ENCODE data around the gene STK33.
A peak's percentile ranks its signal among the peaks of the same experiment; 100 is the strongest.

Gene STK33

DNA sequence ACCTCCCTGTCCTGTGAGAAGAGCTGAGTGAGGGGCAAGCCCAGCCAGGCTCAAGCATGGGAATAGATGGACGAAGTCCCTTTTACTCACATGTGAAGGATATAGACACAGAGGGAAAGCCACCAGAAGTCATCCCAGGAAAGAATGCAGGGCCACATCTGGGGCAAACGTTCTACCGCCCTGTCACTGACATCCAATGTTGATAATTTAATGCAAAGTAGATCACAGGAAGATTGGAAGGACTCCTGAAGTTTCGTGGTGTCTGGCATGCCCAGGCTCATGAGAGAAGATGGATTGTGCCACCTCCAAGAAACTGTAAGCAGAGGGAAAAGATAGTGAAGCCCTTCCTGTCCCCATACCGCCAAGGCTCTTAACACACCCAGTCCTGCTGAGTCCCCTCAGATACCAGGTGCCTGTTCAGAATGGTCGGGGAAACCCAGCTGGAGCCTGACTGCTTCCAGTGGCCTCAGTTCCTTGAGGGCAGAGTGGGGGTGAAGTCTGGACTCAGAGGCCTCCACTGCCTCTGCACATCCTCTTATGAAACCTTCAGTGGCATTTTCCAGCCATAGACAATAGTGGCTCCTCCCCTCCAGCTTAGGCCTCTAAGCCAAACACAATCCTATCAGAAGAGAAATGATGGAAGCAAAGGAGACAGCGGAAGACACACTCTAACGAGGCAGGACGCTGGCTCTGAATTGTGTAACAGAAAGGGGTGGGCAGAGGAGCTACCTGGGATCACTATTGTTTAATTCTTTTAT lies 7.5 kb upstream of the STK33 start:
- no peak for DNase-seq

DNA sequence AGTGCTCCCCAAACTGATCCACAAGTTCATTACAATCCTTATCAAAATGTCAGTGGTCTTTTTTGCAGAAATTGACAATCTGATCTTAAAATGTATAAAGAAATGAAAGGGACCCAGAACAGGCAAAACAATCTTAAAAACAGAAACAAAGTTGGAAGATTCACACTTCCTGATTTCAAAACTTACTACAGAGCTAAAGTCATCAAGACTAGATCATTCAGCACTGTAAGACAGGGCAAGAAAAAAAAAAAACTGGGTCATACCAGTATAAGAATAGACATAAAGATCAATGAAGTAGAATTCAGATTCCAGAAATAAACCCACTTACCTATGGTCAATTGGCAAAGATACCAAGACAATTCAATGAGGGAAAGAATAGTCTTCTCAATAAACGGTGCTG lies 4.5 kb upstream of the STK33 start:
- no peak for DNase-seq

DNA sequence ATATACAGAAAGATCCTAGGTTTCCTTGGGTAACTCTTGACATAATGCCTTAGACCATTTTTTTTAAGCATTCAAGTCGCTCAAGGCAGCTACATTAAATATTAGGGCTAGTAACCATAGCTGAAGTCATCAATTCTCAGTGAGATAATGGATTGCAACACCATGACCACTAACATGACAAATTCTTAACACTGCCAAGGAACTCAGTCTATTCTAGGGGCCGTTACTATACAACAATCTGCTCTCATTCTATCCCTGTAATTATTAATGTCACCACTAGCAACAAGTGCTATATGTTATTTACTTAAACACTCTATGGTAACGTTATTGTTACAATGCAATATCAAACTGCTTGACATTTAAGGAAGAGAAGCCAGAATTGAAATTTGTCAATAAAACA lies 3.2 kb upstream of the STK33 start:
- no peak for DNase-seq

DNA sequence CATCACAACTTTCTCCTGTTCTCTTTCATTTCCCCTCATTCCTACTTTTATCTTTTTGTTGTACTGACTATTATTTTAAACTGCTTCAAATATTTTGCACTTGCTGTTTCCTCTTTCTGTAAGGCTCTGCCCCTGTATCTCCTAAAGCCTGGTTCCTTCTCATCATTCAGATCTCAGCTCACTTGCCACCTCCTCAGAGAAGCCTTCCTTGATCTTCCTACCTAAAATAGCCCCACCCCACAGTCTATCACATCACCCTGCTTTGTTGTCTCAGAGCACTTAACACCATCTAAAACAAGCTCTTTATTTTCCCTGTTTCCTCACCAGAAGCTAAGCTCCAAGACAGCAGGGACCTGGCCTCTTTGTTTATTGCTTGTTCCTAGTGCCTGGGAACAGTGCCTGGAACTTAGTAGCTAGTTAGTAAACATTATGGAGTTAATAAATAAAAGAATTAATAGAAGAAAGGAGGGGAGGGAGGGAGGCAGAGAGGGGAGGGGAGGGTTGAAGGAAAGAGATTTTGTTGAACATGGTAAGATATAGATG lies 2.5 kb upstream of the STK33 start:
- no peak for DNase-seq

DNA sequence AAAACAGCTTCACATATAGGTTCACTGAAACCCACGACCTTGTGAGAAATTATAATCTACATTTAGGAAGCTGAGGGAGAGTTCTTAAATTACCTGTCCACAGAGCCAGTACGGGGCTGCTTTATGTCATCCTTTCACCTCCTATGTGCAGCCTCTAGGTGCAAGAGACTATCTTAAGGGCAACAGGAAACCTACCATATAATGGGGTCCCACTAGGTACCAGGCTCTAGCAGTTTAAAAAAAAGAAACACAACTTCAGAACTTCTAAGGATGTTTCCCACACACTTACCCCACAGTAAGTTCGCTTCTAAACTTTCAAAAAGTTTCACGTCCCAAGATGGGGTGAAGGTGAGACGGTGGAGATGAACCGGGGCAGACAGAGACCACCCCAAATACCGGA lies 573 bp downstream of the STK33 start:
- DNase-seq, result no peak

DNA sequence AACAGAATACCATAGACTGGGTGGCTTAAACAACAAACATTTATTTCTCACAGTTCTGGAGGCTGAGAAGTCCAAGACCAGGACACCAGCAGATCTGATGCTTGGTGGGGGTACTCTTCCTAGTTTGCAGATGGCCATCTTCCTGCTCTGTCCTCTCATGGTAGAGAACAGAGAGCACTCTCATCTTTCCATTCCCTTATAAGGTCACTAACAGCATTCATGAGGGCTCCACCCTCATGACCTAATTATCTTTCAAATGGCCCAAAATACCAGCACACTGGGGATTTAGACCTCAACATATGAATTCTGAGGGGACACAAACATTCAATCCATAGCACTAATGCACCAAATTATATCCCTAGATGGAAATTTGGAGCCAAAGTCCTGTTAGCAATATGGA lies 6.1 kb downstream of the STK33 start:
- no peak for DNase-seq

DNA sequence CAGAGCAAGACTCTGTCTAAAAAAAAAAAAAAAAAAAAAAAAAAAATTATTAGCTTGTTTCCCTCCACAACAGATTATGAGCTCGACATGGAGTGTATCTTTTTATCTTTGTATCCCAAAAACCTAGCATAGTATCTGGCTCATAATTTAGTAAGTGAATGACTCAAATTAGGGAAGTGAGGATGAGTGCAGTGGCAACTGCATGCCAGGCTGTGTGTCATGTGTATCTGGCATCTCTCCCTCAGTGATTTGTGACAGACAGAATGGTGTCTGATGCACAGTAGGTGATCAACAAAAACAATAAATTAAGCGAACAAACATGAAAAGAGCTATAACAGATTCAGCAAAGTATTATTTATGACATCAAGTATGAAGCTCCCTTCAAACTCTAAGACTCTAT lies 7.2 kb downstream of the STK33 start:
- DNase-seq, result no peak

DNA sequence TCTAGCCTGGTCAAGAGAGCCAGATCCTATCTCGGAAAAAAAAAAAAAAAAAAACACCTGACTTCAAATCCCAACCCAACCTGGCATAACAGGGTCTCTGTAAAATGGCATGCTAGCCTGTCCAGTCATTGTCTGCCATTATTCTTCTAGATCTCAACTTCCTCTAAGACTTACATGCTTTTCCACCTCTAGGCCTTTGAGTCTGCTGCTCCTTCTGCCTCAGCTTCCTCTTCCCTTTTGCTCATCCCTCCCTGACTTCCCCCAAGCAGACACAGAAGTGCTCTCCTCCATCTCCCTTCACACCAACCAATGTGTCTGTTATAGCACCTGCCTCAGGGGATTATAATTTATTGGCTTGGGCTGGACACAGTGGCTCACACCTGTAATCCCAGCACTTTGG lies 7.8 kb downstream of the STK33 start:
- no peak for DNase-seq

DNA sequence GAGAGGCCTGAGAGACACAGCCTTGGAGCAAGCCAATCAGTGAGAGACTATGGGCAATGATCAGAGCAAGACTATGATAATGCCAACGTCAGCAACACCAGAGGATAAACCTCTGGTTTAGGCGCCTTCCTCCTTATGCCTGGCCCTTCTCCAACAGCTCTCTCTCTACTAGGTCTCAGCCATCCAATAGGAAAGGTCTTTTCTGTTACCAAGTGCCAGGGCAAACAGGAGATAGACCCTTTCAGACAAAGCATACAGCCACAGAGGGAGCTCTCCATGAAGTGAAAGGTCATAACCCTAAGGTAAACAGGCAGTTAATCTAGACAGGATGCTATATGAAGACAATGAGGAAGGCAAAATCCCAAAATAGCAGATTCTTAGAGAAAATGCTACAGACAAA lies 9.5 kb downstream of the STK33 start:
- no peak for DNase-seq

DNA sequence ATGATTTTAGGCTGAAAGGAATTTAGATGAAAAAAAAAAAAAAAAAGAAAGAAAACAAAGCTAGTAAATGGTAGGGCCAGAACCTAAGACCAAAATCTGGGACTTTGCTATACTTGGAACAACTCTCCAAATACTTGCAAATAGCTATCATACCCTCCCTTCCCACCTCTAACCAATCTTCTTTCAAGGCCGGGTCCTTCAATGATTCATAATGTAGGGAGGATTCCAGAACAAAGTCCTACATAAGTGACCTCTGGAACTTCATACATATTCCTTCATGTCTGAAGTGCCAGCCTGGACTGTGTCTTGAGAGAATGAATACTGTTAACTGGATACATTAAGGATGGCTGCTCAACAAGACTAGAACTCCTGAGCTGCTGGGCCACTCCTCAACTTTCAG lies 9.9 kb downstream of the STK33 start:
- no peak for DNase-seq

DNA sequence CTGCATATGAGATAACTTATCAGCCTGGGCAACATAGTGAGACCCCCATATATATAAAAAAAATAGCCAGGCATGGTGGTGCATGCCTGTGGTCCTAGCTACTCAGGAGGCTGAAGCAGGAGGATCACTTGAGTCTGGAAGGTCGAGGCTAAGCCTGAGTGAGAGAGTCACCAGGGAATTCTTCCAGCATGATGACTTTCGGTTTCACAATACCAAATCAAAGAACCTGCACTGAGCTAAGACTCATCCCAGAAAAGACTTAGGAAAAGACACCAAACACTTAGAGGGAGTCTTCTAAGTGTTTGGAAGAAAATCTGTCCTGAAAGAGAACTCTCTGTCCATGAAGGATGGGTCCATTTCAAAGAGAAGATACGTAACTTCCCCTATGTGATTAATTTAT lies 12.7 kb downstream of the STK33 start:
- DNase-seq, result no peak

DNA sequence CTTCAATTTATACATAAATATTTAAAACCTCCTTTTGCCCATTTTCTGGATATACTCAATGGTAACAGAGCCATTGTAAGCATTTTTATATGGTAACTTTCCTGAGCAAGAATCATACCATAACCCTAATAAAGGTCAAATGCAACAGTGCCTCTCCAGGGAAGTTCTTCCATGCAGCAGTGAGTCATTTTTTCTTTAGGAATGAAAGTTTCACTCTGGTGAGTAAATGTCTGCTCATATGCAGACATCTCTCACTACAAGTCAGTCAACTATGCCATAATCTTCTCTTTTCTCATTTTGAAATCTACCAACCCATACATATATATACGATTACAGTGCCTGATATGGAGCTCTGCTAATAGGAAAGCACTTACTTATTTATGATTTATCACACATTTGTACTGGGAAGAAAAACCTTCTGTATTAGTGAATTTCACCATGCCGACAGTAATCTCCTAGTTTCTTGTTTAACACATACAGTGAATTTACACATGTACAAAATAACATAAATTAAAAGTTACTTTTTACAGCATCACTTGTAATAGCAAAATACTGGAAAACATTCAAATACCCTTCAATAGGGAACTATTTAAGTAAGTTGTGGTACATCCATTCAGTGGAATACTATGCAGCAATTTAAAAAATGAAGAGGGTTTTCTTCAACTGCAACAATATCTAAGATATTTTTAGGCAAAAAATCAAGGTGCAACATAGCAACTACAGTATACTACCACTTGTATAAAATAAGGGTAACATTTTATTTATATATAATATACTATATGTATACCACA lies 16.0 kb downstream of the STK33 start:
- no peak for DNase-seq

DNA sequence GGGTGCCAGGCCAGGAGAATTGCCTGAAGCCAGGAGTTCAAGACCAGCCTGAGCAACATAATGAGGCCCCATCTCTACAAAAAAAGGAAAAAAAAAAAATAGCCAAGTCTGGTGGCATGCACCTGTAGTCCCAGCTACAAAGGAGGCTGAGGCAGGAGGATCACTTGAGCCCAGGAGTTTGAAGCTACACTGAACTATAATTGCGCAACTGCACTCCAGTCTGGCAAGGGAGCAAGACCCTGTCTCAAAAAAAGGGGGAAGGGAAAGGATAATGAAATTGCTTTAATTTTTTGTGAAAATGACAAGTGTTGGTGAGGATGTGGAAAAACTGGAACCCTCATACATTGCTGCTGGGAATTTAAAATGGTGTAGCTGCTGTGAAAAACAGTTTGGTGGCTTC lies 19.2 kb downstream of the STK33 start:
- no peak for DNase-seq

DNA sequence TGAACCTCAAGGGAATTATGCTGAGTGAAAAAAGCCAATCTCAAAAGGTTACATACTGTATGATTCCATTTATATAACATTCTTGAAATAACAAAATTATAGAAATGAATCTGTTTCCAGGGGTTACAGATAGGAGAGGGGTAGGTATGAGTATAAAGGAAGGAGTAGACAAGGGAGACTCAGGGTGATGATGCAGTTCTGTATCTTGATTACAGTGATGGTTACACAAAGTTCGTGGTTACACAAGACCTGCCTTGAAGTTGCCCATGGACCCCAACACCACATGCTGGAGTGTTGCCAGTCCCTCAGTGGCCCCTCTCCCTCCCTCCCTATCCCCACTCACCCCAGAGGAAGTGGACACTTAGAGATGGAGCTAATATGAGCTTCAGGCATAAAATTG lies 20.3 kb downstream of the STK33 start:
- DNase-seq, result no peak

DNA sequence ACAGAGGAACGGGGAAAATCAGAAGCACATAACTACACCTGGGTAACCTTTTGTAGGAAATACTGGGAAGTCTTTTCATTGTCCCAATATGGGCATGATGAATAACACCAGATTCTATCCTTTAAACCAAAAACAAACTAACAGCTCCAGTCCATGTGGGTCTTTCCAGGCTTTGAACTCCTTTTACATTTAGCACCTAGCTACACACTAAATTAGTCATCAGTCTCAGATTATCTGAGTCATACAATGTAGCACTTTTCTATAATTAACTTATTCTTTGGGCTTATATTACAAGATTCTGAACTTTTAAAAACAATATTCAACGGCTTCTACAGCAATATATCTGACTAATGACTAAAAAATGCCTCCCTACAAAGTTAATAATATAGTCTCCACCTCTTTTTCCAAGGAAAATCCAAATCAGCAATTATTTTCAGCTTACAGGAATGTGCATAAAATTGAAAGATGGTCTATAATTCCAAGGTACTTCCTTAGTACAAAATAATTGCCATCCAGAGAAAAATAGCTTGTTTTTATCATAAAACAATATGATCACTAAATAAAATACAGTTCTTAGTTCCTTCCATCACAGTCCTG lies 26.3 kb downstream of the STK33 start:
- DNase-seq, result no peak

DNA sequence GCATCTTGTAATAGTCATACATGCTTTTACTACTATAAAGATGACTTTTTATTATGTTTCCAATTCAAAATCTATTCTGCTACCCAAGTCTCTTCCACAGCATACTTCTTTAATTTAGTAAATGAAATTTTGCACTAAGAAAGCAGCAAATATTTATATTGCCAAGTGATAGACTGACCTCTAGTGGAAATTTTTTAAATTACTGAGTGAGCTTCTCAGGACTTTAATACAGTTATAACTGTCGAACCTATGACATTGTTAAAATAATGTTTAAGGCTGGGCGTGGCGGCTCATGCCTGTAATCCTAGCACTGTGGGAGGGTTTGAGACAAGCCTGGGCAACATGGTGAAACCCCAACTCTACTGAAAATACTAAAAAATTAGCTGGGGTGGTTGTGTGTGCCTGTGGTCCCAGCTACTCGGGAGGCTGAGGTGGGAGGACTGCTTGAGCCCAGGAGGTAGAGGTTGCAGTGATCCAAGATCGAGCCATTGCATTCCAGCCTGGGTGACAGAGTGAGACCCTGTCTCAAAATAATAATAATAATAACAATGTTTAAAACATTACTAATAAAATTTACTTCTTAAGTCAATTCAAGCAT lies 27.3 kb downstream of the STK33 start:
- DNase-seq, result peak; percentile 37

DNA sequence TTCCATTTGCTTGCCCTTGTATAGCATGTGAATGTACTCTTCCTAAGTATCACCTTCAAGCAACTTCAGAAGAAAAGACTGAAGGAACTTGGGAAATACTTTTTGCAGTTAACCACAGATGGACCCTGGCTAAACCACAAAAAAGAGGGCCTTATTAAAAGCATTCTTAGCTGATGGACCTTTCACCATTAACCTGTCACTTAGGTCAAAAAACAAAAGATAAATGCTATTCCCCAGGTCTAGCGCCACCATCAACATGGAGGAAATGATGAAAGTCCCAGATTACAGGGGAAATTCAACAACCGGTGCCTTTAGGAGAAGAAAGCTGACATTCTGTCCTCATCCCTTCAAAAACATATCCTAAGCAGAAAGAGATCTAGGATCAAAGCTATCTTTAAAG lies 29.5 kb downstream of the STK33 start:
- no peak for DNase-seq

DNA sequence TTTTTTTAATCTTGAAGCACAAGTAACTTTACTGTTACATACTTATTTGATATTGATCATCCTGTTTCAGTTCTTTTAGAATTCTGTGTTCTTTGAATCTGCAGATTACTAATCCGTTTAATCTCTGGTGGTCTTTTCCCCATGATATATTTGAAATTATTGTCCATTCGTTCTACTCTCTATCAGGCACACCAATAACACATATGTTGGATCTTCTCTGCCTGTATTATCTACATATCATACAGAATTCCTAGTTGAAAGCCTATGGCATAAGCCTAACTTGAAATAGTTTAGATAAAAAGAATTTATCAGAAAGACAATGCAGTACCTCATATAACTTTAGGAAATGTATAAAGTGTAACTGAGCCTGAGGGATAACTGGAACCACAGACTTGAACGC lies 32.6 kb downstream of the STK33 start:
- DNase-seq, result no peak

DNA sequence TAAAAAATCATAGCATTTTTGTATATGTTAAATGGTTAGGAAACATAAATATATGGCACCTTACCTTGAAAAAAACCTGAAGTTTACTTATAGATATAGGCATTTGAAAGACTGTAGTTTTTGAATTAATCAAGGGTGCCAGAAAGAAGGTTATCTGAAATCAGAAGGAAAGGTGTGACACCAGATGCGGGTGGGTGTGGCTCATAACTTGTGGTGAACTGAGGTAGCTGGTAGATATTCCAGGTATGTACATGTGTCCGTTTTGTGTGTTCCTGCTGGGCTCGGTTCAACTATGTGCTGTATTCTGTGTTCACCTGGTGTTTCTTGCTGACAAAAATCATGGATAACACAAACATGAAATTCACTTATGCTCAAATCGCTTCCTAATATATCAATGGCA lies 35.6 kb downstream of the STK33 start:
- no peak for DNase-seq

DNA sequence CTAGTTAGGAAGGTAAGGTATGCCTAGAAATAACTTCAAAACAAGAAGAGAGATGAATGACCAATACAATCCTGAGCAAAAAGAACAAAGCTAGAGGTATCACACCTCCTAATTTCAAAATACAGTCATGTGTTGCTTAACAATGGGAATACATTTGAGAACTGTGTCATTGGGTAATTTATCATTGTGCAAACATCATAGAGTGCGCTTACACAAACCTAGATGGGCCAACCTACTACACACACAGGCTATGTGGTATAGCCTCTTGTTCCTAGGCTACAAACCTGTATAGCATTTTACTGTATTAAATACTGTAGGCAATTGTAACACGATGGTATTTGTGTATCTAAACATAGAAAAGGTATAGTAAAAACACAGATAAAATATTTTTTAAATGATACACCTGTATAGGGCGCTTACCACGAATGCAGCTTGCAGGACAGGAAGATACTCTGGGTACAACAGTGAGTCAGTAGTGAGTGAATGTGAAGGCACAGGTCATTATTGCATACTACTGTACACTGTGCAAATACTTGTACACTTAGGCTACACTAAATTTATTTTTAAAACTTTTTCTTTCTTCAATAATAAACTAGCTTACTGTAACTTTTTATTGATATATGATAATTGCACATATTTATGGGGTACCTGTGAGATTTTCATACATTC lies 48.2 kb downstream of the STK33 start:
- no peak for DNase-seq

DNA sequence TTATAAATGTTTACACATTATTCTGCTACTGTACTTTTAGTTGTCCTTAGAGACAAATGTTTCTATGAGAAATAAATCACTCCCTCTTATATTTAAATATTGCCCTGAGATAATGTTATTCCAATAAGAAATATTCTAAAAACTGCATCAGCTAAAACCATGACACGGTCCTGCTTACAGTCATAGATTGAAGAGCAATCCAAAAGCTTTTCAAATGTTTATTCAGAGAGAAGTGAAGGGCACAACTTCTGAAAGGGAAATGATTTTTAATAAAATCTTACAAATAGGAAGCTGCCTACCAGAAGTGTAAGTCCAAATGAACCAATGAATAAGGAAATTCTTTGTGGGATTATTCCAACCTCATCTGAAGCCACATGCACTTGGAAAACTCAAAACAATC lies 49.2 kb downstream of the STK33 start:
- DNase-seq, result no peak

DNA sequence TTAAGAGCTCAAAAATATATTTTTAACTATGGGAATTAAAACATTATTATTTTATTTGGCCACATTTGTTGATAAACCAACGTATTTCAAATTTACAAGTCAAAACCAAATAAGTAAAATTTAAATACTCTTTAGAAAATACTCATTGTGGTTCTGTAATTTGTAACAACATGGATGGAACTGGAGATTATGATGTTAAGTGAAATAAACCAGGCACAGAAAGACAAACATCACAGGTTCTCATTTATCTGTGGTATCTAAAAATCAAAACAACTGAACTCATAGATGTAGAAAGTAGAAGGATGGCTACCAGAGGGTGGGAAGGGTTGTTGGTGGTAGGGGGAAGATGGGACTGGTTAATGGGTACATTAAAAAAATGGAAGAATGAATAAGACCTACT lies 50.8 kb downstream of the STK33 start:
- DNase-seq, result no peak

DNA sequence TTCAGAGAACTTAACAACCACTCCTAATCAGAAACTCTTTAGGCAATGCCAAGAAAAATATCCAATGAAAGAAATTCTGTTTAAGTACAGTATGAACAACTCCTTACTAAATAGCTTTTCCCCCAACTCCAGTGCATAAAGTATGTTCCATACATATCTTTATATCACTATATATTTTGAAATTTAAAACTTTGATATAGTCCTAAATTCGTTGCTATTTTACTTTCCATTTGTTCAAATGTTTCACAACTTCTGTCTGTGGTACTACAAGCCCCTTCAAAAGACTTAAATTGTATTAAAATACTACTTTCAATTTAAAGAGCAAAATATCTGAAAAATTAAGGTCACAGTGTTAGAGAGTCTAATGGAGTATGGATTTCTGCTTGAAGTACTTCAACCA lies 52.6 kb downstream of the STK33 start:
- no peak for DNase-seq
